CD14-positive monocyte (primary cell): Measurements from ENCODE around the gene SET. TPM values are rescaled to one million over a fixed set of nuclear protein-coding genes. Genes with fewer than 3 reads are reported as not detected.

ENCODE experiments used
- DNase-seq, 3 donors: peaks; one replicate each; pipeline ENCODE4 v3.0.0-alpha.2; 2011 to 2022
- H2AFZ ChIP-seq: 2 replicates; pipeline ENCODE4 v1.6.0; 2012; ENCODE audit warnings: mild to moderate bottlenecking, low read depth, low read length, inconsistent platforms; ENCODE audit not compliant: insufficient read depth, poor library complexity, severe bottlenecking
- H3K27ac ChIP-seq, 2 donors: 1 replicate in 1 of 2; 2 replicates in 1 of 2; pipeline ENCODE4 v1.5.1; 2012 to 2013; ENCODE audit warnings: low read length in 2 of 2, control low read depth in 1 of 2, inconsistent platforms in 1 of 2, low read depth in 1 of 2, mild to moderate bottlenecking in 1 of 2
- H3K27me3 ChIP-seq, 2 donors: one replicate each; pipeline versions ENCODE4 v1.6.0 to v1.6.1; 2011 to 2013; ENCODE audit warnings: low read length in 2 of 2; ENCODE audit not compliant: control insufficient read depth in 2 of 2, insufficient read depth in 2 of 2
- H3K36me3 ChIP-seq, 2 donors: replicated peaks in 1 of 2; 1 replicate in 1 of 2; 2 replicates in 1 of 2; pipeline versions ENCODE4 v1.5.1 to v1.6.1; 2012 to 2013; ENCODE audit warnings: low read length in 2 of 2, control low read depth in 1 of 2, inconsistent platforms in 1 of 2, mild to moderate bottlenecking in 1 of 2; ENCODE audit not compliant: insufficient read depth in 2 of 2, control insufficient read depth in 1 of 2
- H3K4me1 ChIP-seq, 2 donors: 1 replicate in 1 of 2; 2 replicates in 1 of 2; pipeline versions ENCODE4 v1.5.1 to v1.6.1; 2012 to 2013; ENCODE audit warnings: low read length in 2 of 2, control low read depth in 1 of 2, inconsistent platforms in 1 of 2, mild to moderate bottlenecking in 1 of 2, moderate library complexity in 1 of 2; ENCODE audit not compliant: insufficient read depth in 2 of 2, control insufficient read depth in 1 of 2
- H3K4me2 ChIP-seq: replicated peaks from 2 replicates; pipeline ENCODE3; 2012; ENCODE audit warnings: low read length, moderate library complexity, mild to moderate bottlenecking; ENCODE audit not compliant: poor library complexity, severe bottlenecking; ENCODE audit errors: extremely low read depth
- H3K4me3 ChIP-seq, 3 experiments: fragments of 200-600 bp in 1 of 3; sonication (generic) in 1 of 3; replicated peaks in 1 of 3; 1 replicate in 2 of 3; 2 replicates in 1 of 3; pipeline ENCODE4 v1.5.1; 2011 to 2013; ENCODE audit warnings: low read length in 3 of 3, mild to moderate bottlenecking in 3 of 3, control low read depth in 2 of 3, low read depth in 2 of 3, inconsistent platforms in 1 of 3, moderate library complexity in 1 of 3
- H3K79me2 ChIP-seq: 2 replicates; pipeline ENCODE4 v1.6.0; 2012; ENCODE audit warnings: mild to moderate bottlenecking, control low read depth, inconsistent platforms, low read length, moderate library complexity; ENCODE audit not compliant: insufficient read depth
- H3K9ac ChIP-seq: 2 replicates; pipeline ENCODE4 v1.6.0; 2017; ENCODE audit warnings: low read length, mild to moderate bottlenecking; ENCODE audit not compliant: insufficient read depth, poor library complexity, severe bottlenecking
- H3K9me3 ChIP-seq, 2 donors: replicated peaks in 1 of 2; 1 replicate in 1 of 2; 2 replicates in 1 of 2; pipeline versions ENCODE4 v1.5.1 to v1.6.1; 2012 to 2013; ENCODE audit warnings: low read length in 2 of 2, control low read depth in 1 of 2; ENCODE audit not compliant: control insufficient read depth in 1 of 2, insufficient read depth in 1 of 2
- H4K20me1 ChIP-seq: 2 replicates; pipeline ENCODE4 v1.6.0; 2012; ENCODE audit warnings: mild to moderate bottlenecking, low read length, control low read depth, moderate library complexity; ENCODE audit not compliant: insufficient read depth
- H3K27ac Mint-ChIP-seq, 7 donors: one replicate each; pipeline ENCODE4 v1.8.0; 2020; ENCODE audit warnings: mild to moderate bottlenecking in 7 of 7, mixed read lengths in 7 of 7, moderate library complexity in 6 of 7, inconsistent platforms in 2 of 7
- H3K27me3 Mint-ChIP-seq, 3 donors: one replicate each; pipeline ENCODE4 v1.8.0; 2021 to 2022; ENCODE audit warnings: low read depth in 3 of 3, mild to moderate bottlenecking in 3 of 3, mixed read lengths in 3 of 3, moderate library complexity in 3 of 3, inconsistent platforms in 1 of 3
- H3K36me3 Mint-ChIP-seq, 2 donors: one replicate each; pipeline ENCODE4 v1.8.0; 2020; ENCODE audit warnings: mixed read lengths in 2 of 2, inconsistent platforms in 1 of 2, mild to moderate bottlenecking in 1 of 2
- H3K4me1 Mint-ChIP-seq: one replicate; pipeline ENCODE4 v1.8.0; 2020; ENCODE audit warnings: mild to moderate bottlenecking, mixed read lengths
- H3K4me3 Mint-ChIP-seq, 2 donors: one replicate each; pipeline ENCODE4 v1.8.0; 2020; ENCODE audit warnings: mild to moderate bottlenecking in 2 of 2, mixed read lengths in 2 of 2, moderate library complexity in 1 of 2
- H3K9me3 Mint-ChIP-seq, 7 donors: one replicate each; pipeline ENCODE4 v1.8.0; 2020 to 2022; ENCODE audit warnings: mixed read lengths in 7 of 7, mild to moderate bottlenecking in 6 of 7, moderate library complexity in 6 of 7, inconsistent platforms in 2 of 7
- CTCF ChIP-seq: fragments of 200-600 bp; IDR thresholded peaks from one replicate; pipeline ENCODE4 v1.8.0; 2022; ENCODE audit warnings: antibody characterized with exemption, mild to moderate bottlenecking
- WGBS: methylation state at CpG from one replicate; pipeline ENCODE4 v1.1.5; 2013; ENCODE audit warnings: missing lambda C conversion rate; ENCODE audit not compliant: insufficient coverage; 5-methylcytosine and 5-hydroxymethylcytosine counted together
- intact Hi-C, 2 donors: fragments of 100-400 bp; cut with micrococcal nuclease; formaldehyde crosslinking; loops; one replicate each; pipeline versions ENCODE4 v1.15.0 to v1.15.1; 2023
- polyA plus RNA-seq, 3 donors: library from polyadenylated mRNA; depleted of rRNA in 1 of 3; unstranded in 2 of 3; stranded (reverse) in 1 of 3; fragments of 300-500 nt in 2 of 3; fragments of >200 nt in 1 of 3; fragmentation: Illumina TruSeq in 2 of 3; gene quantifications; 1 replicate in 2 of 3; 2 replicates in 1 of 3; pipeline ENCODE4 v1.2.3, GENCODE V29; 2012 to 2021

The SET gene
- polyA plus RNA-seq, 3 donors: 56.2 to 124 (median 114) TPM

DNA sequence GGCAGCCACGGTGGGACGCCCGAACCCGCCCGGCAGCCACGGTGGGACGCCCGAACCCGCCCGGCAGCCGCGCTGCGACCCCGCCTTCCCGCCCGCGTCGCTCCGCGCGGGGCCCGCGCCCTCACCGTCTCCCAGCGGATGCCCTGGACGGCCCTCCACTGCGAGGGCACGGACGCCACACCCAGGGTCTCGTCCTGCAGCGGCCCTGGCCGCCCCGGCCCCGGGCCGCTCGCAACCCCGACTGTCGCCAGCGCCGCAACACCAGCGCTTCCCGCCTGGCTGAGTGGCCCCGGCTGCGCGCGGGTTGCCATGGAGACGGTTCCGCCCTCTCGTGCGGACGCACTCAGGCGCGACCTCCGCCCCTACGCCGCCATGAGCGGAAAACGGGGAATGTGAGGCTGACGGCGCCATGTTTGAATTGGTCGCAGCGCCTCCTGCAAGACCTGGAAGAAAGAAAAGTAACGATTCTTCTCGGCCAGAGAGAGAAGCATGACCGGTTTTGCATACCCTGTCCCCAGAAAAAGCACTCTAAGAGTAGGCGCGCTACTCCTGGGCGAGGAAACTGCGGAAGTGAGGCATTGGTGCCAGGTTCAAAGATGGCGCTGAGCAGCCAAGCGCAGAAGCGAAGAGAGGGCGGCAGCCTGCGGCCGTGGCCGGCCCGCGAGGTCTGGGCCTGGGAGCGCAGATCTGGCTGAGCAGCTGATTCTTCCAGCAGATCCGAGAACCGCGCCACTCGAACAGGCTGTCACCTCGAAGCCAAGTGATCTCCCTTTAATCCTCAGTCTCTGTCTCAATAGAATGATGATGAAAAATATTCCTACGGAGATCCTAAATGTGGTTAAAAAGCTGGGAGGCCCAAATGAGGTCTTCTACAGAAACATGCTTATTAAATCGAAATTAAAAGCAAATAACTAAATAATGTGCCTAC is 32.3 kb upstream of the SET start, which contains the start of gene DYNC2I2:
TSS of gene DYNC2I2 (minus strand) at position 432 of the 928 bp plus-strand sequence. CDS start at position 311, 121 bp downstream.
- Mint-ChIP-seq H3K4me1 (peaks cover 7% of the 10 kb centered on the region), H3K36me3 (no peaks in the 10 kb centered on the region), H3K27ac (peak within 1 kb of the TSS; percentile 98 to 100 (median 99)), H3K27me3 (peaks cover 1 to 7% (median 2%) of the 10 kb centered on the region in 3 donors), H3K4me3 (peak within 1 kb of the TSS; percentile 84 to 98), H3K9me3 (no peaks in the 10 kb centered on the region)
- Histone ChIP-seq H3K4me2 (peak within 1 kb of the TSS; percentile 90), H3K27ac (peak within 1 kb of the TSS; percentile 93 to 98), H3K4me1 (peaks cover 11 to 14% of the 10 kb centered on the region in 2 donors), H3K27me3 (no peaks in the 10 kb centered on the region), H4K20me1 (no peaks in the 10 kb centered on the region), H3K9ac (peak within 1 kb of the TSS; percentile 86), H3K9me3 (no peaks in the 10 kb centered on the region), H3K36me3 (no peaks in the 10 kb centered on the region), H3K79me2 (no peaks in the 10 kb centered on the region), H2AFZ (peak within 1 kb of the TSS; percentile 96), H3K4me3 (peak within 1 kb of the TSS; percentile 62 to 80 (median 77))
- TF ChIP-seq CTCF: no peak
- intact Hi-C loops: loop anchor here in 1 of 2 donors (2.0 kb wide), 1 partner anchor 26 kb away; no protein-coding TSS in a partner anchor
- peak; percentile 94 to 96 (median 96) for DNase-seq
- WGBS: under 1% methylated on average over 78 of the region's 86 CpGs

DNA sequence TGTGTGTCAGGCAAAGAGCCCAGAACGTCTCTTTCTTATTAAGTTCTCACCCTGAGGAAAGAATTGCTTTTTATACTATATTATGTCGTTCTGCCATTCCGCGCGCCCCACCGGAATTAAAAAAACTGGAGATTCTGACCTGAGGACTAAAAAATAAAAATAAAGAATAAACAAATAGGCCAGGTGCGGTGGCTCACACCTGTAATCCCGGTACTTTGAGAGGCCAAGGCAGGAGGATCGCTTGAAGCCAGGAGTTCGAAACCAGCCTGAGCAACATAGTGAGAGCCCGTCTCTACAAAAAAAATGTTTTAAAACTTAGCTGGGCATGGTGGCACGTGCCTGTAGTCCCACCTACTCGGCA is 31.7 kb upstream of the SET start:
- H3K9ac ChIP-seq: peak overlapping the region; percentile 86
- H3K4me2 ChIP-seq: peak overlapping the region; percentile 90
- 100% methylated on average over 5 of the region's 13 CpGs for WGBS
- peaks cover 1 to 7% (median 2%) of the 10 kb centered on the region in 3 donors for H3K27me3 Mint-ChIP-seq
- peak overlapping the region; percentile 62 to 80 (median 77) for H3K4me3 ChIP-seq
- H3K36me3 Mint-ChIP-seq: no peaks in the 10 kb centered on the region
- TF ChIP-seq CTCF: no peak
- H3K9me3 Mint-ChIP-seq: no peaks in the 10 kb centered on the region
- no peaks in the 10 kb centered on the region for H4K20me1 ChIP-seq
- peaks cover 11 to 14% of the 10 kb centered on the region in 2 donors for H3K4me1 ChIP-seq
- peak overlapping the region; percentile 93 to 98 for H3K27ac ChIP-seq
- H3K9me3 ChIP-seq: no peaks in the 10 kb centered on the region
- no peak for DNase-seq
- H3K36me3 ChIP-seq: no peaks in the 10 kb centered on the region
- H3K4me3 Mint-ChIP-seq: peak overlapping the region; percentile 84 to 98
- H3K27me3 ChIP-seq: no peaks in the 10 kb centered on the region
- intact Hi-C loops: loop anchor here in 1 of 2 donors (2.0 kb wide), 1 partner anchor 25 kb away; no protein-coding TSS in a partner anchor
- H3K27ac Mint-ChIP-seq: peak overlapping the region; percentile 98 to 100 (median 99)
- no peaks in the 10 kb centered on the region for H3K79me2 ChIP-seq
- peak overlapping the region; percentile 96 for H2AFZ ChIP-seq
- peaks cover 7% of the 10 kb centered on the region for H3K4me1 Mint-ChIP-seq
